ENCODE results near the gene PM20D2.

Gene PM20D2

DNA sequence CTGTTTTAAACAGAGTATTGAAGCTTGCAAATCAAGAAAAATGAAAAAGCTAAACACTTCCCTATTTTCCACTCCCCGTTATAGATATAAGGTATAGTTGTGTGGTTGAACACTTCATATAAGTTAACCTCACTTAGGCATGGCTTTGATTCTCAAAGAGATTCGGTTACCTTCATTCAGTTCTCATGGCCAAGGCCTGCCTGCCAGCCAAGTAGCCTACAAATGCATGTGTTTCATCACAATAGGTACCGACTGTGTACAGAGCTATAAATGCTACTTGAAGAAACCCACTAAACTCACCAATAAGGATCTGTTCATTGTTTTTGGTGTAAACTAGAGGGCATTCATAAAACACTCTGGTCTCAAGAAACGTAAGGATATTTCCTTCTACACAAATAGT, 27.8 kb downstream of the PM20D2 start:
- Histone ChIP-seq H3K9me3 (ENCODE audit: insufficient read depth, low read depth, low read length) (no peaks in the 10 kb centered on the region), H3K4me2 (ENCODE audit: low read depth, low read length, poor library complexity, severe bottlenecking) (no peak overlapping the region), H3K36me3 (ENCODE audit: insufficient read depth, low read length) (no peaks in the 10 kb centered on the region), H3K9me2 (replicated peaks; ENCODE audit: low read depth, low read length) (no peaks in the 10 kb centered on the region), H3K79me2 (ENCODE audit: insufficient read depth, low read length) (no peaks in the 10 kb centered on the region), H2AFZ (ENCODE audit: low read length) (no peak overlapping the region), H4K20me1 (ENCODE audit: insufficient read depth, low read length, poor library complexity, severe bottlenecking) (no peaks in the 10 kb centered on the region), H3K4me1 (ENCODE audit: insufficient read depth, low read length, poor library complexity, severe bottlenecking) (no peaks in the 10 kb centered on the region), H3K4me3 (ENCODE audit: low read length, poor library complexity, severe bottlenecking) (no peak overlapping the region), H3F3A (ENCODE audit: low read depth) (no peaks in the 10 kb centered on the region), H3K27me3 (ENCODE audit: insufficient read depth, low read length, poor library complexity, severe bottlenecking) (no peaks in the 10 kb centered on the region), H3K9ac (ENCODE audit: low read depth, low read length, poor library complexity, severe bottlenecking) (no peak overlapping the region)
- TF ChIP-seq, protein P1, sequence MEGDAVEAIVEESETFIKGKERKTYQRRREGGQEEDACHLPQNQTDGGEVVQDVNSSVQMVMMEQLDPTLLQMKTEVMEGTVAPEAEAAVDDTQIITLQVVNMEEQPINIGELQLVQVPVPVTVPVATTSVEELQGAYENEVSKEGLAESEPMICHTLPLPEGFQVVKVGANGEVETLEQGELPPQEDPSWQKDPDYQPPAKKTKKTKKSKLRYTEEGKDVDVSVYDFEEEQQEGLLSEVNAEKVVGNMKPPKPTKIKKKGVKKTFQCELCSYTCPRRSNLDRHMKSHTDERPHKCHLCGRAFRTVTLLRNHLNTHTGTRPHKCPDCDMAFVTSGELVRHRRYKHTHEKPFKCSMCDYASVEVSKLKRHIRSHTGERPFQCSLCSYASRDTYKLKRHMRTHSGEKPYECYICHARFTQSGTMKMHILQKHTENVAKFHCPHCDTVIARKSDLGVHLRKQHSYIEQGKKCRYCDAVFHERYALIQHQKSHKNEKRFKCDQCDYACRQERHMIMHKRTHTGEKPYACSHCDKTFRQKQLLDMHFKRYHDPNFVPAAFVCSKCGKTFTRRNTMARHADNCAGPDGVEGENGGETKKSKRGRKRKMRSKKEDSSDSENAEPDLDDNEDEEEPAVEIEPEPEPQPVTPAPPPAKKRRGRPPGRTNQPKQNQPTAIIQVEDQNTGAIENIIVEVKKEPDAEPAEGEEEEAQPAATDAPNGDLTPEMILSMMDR (conservative IDR thresholded peaks at IDR 0.05; ENCODE audit: low read length), result no peak
- no peak for TF ChIP-seq EZH2phosphoT487 (IDR thresholded peaks at IDR 0.05; ENCODE audit: borderline replicate concordance)

DNA sequence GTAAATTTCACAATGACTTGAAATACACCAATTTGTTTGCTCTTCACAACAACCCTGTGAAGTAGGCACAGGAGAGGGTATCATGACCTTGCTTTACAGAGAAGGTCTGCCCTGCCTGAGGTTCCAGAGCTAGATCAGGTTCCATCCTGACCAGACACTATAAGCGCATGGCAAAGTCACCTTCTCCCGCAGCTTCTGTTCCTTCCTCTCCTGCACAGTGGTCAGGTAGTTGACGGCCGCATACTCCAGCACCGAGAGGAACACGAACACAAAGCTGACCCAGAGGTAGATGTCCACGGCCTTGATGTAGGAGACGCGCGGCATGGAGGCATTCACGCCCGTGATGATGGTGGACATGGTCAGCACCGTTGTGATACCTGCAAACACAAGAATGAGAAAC, 34.3 kb downstream of the PM20D2 start:
- no peak overlapping the region for H3K4me2 ChIP-seq (ENCODE audit: low read depth, low read length, poor library complexity, severe bottlenecking)
- no peaks in the 10 kb centered on the region for H3K4me1 ChIP-seq (ENCODE audit: insufficient read depth, low read length, poor library complexity, severe bottlenecking)
- no peak overlapping the region for H3K4me3 ChIP-seq (ENCODE audit: low read length, poor library complexity, severe bottlenecking)
- H2AFZ ChIP-seq (ENCODE audit: low read length), result no peak overlapping the region
- no peak overlapping the region for H3K9ac ChIP-seq (ENCODE audit: low read depth, low read length, poor library complexity, severe bottlenecking)
- no peaks in the 10 kb centered on the region for H3K9me2 ChIP-seq (replicated peaks; ENCODE audit: low read depth, low read length)
- no peaks in the 10 kb centered on the region for H3K27me3 ChIP-seq (ENCODE audit: insufficient read depth, low read length, poor library complexity, severe bottlenecking)
- H3K9me3 ChIP-seq (ENCODE audit: insufficient read depth, low read depth, low read length), result no peaks in the 10 kb centered on the region
- H3F3A ChIP-seq (ENCODE audit: low read depth), result no peaks in the 10 kb centered on the region
- TF ChIP-seq, protein P1 (conservative IDR thresholded peaks at IDR 0.05; ENCODE audit: low read length), result no peak
- TF ChIP-seq EZH2phosphoT487 (IDR thresholded peaks at IDR 0.05; ENCODE audit: borderline replicate concordance), result no peak
- H3K79me2 ChIP-seq (ENCODE audit: insufficient read depth, low read length), result no peaks in the 10 kb centered on the region
- H3K36me3 ChIP-seq (ENCODE audit: insufficient read depth, low read length), result no peaks in the 10 kb centered on the region
- no peaks in the 10 kb centered on the region for H4K20me1 ChIP-seq (ENCODE audit: insufficient read depth, low read length, poor library complexity, severe bottlenecking)

DNA sequence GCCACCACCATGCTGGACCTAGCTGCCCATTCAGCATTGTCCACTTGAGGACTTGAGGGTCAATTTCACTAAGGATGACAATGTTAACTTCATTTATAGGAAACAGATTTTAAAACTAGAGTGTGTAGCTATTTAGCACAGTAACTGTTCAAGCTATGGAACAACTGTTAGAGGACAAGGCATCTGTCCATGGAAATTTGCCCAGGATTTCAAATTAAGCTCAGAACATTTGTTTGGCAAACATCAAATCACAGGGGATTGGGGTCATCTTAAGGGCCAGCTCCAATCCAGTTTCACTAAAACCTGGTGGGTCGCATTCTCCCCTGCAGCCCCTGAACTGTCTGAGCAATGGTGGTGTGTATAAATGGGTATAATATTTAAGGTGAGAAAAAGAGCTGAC, 35.1 kb downstream of the PM20D2 start:
- no peak overlapping the region for H3K4me2 ChIP-seq (ENCODE audit: low read depth, low read length, poor library complexity, severe bottlenecking)
- no peaks in the 10 kb centered on the region for H3K79me2 ChIP-seq (ENCODE audit: insufficient read depth, low read length)
- no peaks in the 10 kb centered on the region for H3K4me1 ChIP-seq (ENCODE audit: insufficient read depth, low read length, poor library complexity, severe bottlenecking)
- no peak overlapping the region for H2AFZ ChIP-seq (ENCODE audit: low read length)
- no peaks in the 10 kb centered on the region for H3F3A ChIP-seq (ENCODE audit: low read depth)
- no peak overlapping the region for H3K9ac ChIP-seq (ENCODE audit: low read depth, low read length, poor library complexity, severe bottlenecking)
- no peaks in the 10 kb centered on the region for H3K9me2 ChIP-seq (replicated peaks; ENCODE audit: low read depth, low read length)
- no peaks in the 10 kb centered on the region for H3K36me3 ChIP-seq (ENCODE audit: insufficient read depth, low read length)
- H3K9me3 ChIP-seq (ENCODE audit: insufficient read depth, low read depth, low read length), result no peaks in the 10 kb centered on the region
- no peak overlapping the region for H3K4me3 ChIP-seq (ENCODE audit: low read length, poor library complexity, severe bottlenecking)
- H3K27me3 ChIP-seq (ENCODE audit: insufficient read depth, low read length, poor library complexity, severe bottlenecking), result no peaks in the 10 kb centered on the region
- TF ChIP-seq, protein P1 (conservative IDR thresholded peaks at IDR 0.05; ENCODE audit: low read length), result no peak
- TF ChIP-seq EZH2phosphoT487 (IDR thresholded peaks at IDR 0.05; ENCODE audit: borderline replicate concordance), result no peak
- no peaks in the 10 kb centered on the region for H4K20me1 ChIP-seq (ENCODE audit: insufficient read depth, low read length, poor library complexity, severe bottlenecking)
